Common myeloid progenitor, CD34-positive (primary cell): ENCODE results near the gene KLHL25.

Experiments used
- CTCF ChIA-PET: fragments of 350-600 bp; sonication (Branson Sonifier 250); formaldehyde crosslinking; loops from one replicate; lab custom pipeline; 2021; ENCODE audit warnings: antibody characterized with exemption; lab: Charles Lee
- POLR2A ChIA-PET: fragments of 350-600 bp; sonication (Branson Sonifier 250); formaldehyde crosslinking; loops from one replicate; lab custom pipeline; 2021; ENCODE audit warnings: antibody characterized with exemption; lab: Charles Lee
- DNase-seq, 3 donors: peaks; one replicate each; pipeline versions ENCODE4 v3.0.0 to v3.0.0-alpha.2; 2013
- H3K27ac ChIP-seq, 2 experiments: 1 replicate in 1 of 2; 2 replicates in 1 of 2; pipeline ENCODE4 v1.7.0; 2013; ENCODE audit warnings: inconsistent platforms in 2 of 2, low read length in 2 of 2, mild to moderate bottlenecking in 2 of 2, low read depth in 1 of 2, moderate library complexity in 1 of 2; ENCODE audit not compliant: severe bottlenecking in 2 of 2, insufficient read depth in 1 of 2, poor library complexity in 1 of 2
- H3K27me3 ChIP-seq, 5 experiments: replicated peaks in 2 of 5; 1 replicate in 3 of 5; 2 replicates in 2 of 5; pipeline versions ENCODE4 v1.6.1 to v1.7.0; 2013; ENCODE audit warnings: low read length in 4 of 5, mild to moderate bottlenecking in 2 of 5, moderate library complexity in 2 of 5, inconsistent platforms in 1 of 5; ENCODE audit not compliant: insufficient read depth in 5 of 5, control insufficient read depth in 4 of 5
- H3K36me3 ChIP-seq, 4 experiments: 1 replicate in 2 of 4; 2 replicates in 2 of 4; pipeline versions ENCODE4 v1.6.1 to v1.7.0; 2013; ENCODE audit warnings: low read length in 3 of 4, control low read depth in 1 of 4, mild to moderate bottlenecking in 1 of 4; ENCODE audit not compliant: control insufficient read depth in 4 of 4, insufficient read depth in 4 of 4
- H3K4me1 ChIP-seq, 4 experiments: 1 replicate in 3 of 4; 2 replicates in 1 of 4; pipeline versions ENCODE4 v1.6.1 to v1.7.1; 2013; ENCODE audit warnings: low read length in 3 of 4, mild to moderate bottlenecking in 3 of 4, control low read depth in 1 of 4, inconsistent platforms in 1 of 4, moderate library complexity in 1 of 4; ENCODE audit not compliant: control insufficient read depth in 4 of 4, insufficient read depth in 4 of 4; ENCODE audit errors: control extremely low read depth in 1 of 4
- H3K4me3 ChIP-seq, 7 experiments: 1 replicate in 4 of 7; 2 replicates in 3 of 7; pipeline versions ENCODE4 v1.5.1 to v1.7.0; 2013; ENCODE audit warnings: mild to moderate bottlenecking in 7 of 7, low read length in 6 of 7, moderate library complexity in 6 of 7, inconsistent platforms in 2 of 7, low read depth in 2 of 7, control low read depth in 1 of 7; ENCODE audit not compliant: insufficient read depth in 4 of 7, control insufficient read depth in 1 of 7; ENCODE audit errors: extremely low read depth in 1 of 7
- H3K9me3 ChIP-seq, 5 experiments: 1 replicate in 4 of 5; 2 replicates in 1 of 5; pipeline versions ENCODE4 v1.6.1 to v1.7.1; 2013; ENCODE audit warnings: low read length in 4 of 5, mild to moderate bottlenecking in 2 of 5, inconsistent platforms in 1 of 5, low read depth in 1 of 5, moderate library complexity in 1 of 5; ENCODE audit not compliant: control insufficient read depth in 4 of 5, insufficient read depth in 2 of 5; ENCODE audit errors: control extremely low read depth in 1 of 5
- WGBS: methylation state at CpG from one replicate; pipeline ENCODE4 v1.1.5; 2013; ENCODE audit not compliant: insufficient coverage; 5-methylcytosine and 5-hydroxymethylcytosine counted together

The KLHL25 gene

DNA sequence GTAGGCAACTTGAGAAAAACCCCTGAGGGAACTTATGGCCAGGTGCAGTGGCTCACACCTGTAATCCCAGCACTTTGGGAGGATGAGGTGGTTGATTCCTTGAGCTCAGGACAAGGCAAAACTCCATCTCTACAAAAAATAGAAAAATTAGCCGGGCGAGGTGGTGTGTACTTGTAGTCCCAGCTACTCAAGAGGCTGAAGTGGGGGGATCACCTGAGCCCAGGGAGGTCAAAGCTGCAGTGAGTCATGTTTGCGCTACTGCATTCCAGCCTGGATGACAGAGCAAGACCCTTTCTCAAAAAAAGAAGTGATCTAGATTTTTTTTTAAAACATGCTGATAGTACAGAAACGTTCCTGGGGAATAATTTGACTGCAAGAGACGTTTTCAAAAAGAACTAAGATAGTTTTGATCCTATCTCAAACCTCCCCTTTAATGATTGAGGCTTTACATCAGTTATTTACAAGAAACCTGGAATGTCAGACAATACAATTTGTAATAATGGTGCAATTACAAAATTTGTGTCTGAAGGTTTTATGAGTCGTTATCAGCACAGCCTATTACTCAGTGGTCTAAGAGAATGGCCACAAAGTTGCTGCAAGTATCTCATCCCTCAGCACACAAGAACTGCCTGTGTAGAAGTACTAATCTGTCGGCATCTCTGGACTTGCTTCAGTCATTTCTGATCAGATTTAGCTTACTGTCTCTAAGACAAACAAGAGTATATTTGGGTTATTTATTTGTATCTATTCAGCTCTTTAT, 32.2 kb upstream of the KLHL25 start:
- H3K9me3 ChIP-seq, result no peaks in the 10 kb centered on the region
- no peaks in the 10 kb centered on the region for H3K4me1 ChIP-seq
- CTCF ChIA-PET, result no interaction called here
- no peak for DNase-seq
- POLR2A ChIA-PET, result no interaction called here
- 93% methylated on average over 3 of the region's 7 CpGs for WGBS
- no peaks in the 10 kb centered on the region for H3K27me3 ChIP-seq
- no peak overlapping the region for H3K4me3 ChIP-seq
- H3K36me3 ChIP-seq, result no peaks in the 10 kb centered on the region
- no peak overlapping the region for H3K27ac ChIP-seq

DNA sequence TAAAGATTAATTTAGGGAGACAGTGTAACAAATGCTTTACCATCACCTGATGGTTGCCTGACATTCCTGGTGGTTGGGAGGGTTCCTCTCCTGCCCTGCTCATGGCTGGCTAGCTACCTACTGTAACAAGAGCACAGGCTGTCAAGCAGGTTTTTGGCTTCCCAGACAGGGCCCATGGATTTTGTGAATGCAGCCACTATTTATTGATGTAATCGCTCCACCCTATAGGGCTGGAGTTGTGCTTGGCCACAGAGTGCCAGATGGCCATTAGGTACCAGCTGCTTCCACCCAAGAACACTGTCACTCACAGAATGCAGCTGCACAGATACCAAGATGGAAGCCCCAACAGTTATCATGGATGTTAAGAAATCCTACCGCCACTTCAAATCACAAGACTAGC, 31.0 kb upstream of the KLHL25 start:
- Histone ChIP-seq H3K4me1 (no peaks in the 10 kb centered on the region), H3K9me3 (no peaks in the 10 kb centered on the region), H3K27me3 (no peaks in the 10 kb centered on the region), H3K36me3 (no peaks in the 10 kb centered on the region), H3K27ac (no peak overlapping the region), H3K4me3 (no peak overlapping the region)
- ChIA-PET CTCF (interaction anchor here (0.9 kb wide), 1 partner anchor 11 kb away, joined by 4 read pairs; no protein-coding TSS in a partner anchor), POLR2A (no interaction called here)
- no CpG with 5 or more reads among the region's 2 CpGs for WGBS
- no peak for DNase-seq

- POLR2A ChIA-PET, result no interaction called here
- no peak for DNase-seq
- H3K36me3 ChIP-seq, result no peaks in the 10 kb centered on the region
- no peak overlapping the region for H3K27ac ChIP-seq
- no peaks in the 10 kb centered on the region for H3K4me1 ChIP-seq
- H3K9me3 ChIP-seq, result no peaks in the 10 kb centered on the region
- no peak overlapping the region for H3K4me3 ChIP-seq
- H3K27me3 ChIP-seq, result peaks cover 0 to 1% (median 0%) of the 10 kb centered on the region in 5 experiments
- 95% methylated on average over 4 of the region's 4 CpGs for WGBS
- CTCF ChIA-PET, result interaction anchor here (0.9 kb wide), 1 partner anchor 12 kb away, joined by 4 read pairs; no protein-coding TSS in a partner anchor
These were observed 30.4 kb upstream of the KLHL25 start for GRCh38 chr15:85825118-85825517.

- H3K36me3 ChIP-seq, result no peaks in the 10 kb centered on the region
- POLR2A ChIA-PET, result no interaction called here
- H3K27me3 ChIP-seq, result peaks cover 0 to 2% (median 0%) of the 10 kb centered on the region in 5 experiments
- WGBS, result 95% methylated on average over 1 of the region's 6 CpGs
- no peak overlapping the region for H3K4me3 ChIP-seq
- DNase-seq, result no peak
- no peaks in the 10 kb centered on the region for H3K9me3 ChIP-seq
- no peaks in the 10 kb centered on the region for H3K4me1 ChIP-seq
- H3K27ac ChIP-seq, result no peak overlapping the region
- CTCF ChIA-PET, result interaction anchor here (1.0 to 1.1 kb wide), 2 partner anchors 17 to 19 kb away, joined by 3 read pairs; no protein-coding TSS in a partner anchor
These were observed 26.8 kb upstream of the KLHL25 start for GRCh38 chr15:85821545-85821944.

DNA sequence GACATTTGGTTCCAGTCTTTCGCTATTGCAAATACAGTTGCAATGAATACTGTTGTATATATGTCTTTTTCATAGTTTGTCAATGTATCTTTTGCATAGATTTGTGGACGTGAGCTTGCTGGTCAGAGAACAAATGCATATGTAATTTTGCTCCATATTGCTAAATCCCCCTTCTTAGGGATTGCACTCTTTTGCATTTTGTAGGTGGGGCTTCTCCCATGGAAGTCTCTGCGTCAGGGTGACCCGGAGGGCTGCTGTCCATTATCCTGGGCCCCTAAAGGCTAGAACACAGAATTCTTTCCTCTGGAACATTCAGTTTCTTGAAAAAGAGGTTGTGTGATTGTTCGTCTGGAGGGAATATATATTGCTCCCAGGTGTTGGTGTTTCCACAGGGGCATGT, 25.2 kb upstream of the KLHL25 start:
- POLR2A ChIA-PET, result no interaction called here
- no peaks in the 10 kb centered on the region for H3K4me1 ChIP-seq
- CTCF ChIA-PET, result interaction anchor here (0.6 to 1.0 kb wide), 2 partner anchors 8 to 805 kb away, joined by 3 read pairs; no protein-coding TSS in a partner anchor
- peaks cover 0 to 2% (median 0%) of the 10 kb centered on the region in 5 experiments for H3K27me3 ChIP-seq
- no peak for DNase-seq
- no peak overlapping the region for H3K27ac ChIP-seq
- no peaks in the 10 kb centered on the region for H3K36me3 ChIP-seq
- H3K4me3 ChIP-seq, result no peak overlapping the region
- 67% methylated on average over 3 of the region's 5 CpGs for WGBS
- H3K9me3 ChIP-seq, result no peaks in the 10 kb centered on the region

GRCh38 chr15:85813234-85813633, 18.5 kb upstream of the KLHL25 start:
- DNase-seq, result no peak
- CTCF ChIA-PET, result no interaction called here

GRCh38 chr15:85810075-85810474, 15.3 kb upstream of the KLHL25 start:
- Histone ChIP-seq H3K9me3 (no peaks in the 10 kb centered on the region), H3K4me3 (no peak overlapping the region), H3K4me1 (no peaks in the 10 kb centered on the region), H3K36me3 (no peaks in the 10 kb centered on the region), H3K27me3 (no peaks in the 10 kb centered on the region), H3K27ac (no peak overlapping the region)
- 89% methylated on average over 3 of the region's 3 CpGs for WGBS
- ChIA-PET CTCF (no interaction called here), POLR2A (no interaction called here)
- DNase-seq, result no peak

More at GRCh38 chr15:85813234-85813633, 18.5 kb upstream of the KLHL25 start:
- Histone ChIP-seq H3K36me3 (no peaks in the 10 kb centered on the region), H3K9me3 (no peaks in the 10 kb centered on the region), H3K27me3 (no peaks in the 10 kb centered on the region), H3K4me3 (no peak overlapping the region), H3K4me1 (no peaks in the 10 kb centered on the region), H3K27ac (no peak overlapping the region)
- POLR2A ChIA-PET, result no interaction called here
